Mesenchymal stem cell (in vitro differentiated cells and primary cell): ENCODE data around the gene TRPV5.

Source experiments
- DNase-seq: peaks from one replicate; pipeline ENCODE4 v3.0.0-alpha.2; 2013
- H2AFZ ChIP-seq: one replicate; pipeline ENCODE4 v1.6.1; 2013; ENCODE audit warnings: low read depth, mild to moderate bottlenecking, control low read depth, inconsistent platforms, low read length, moderate library complexity
- H2AK5ac ChIP-seq: 2 replicates; pipeline ENCODE4 v1.6.1; 2013; ENCODE audit warnings: low read length, moderate library complexity, mild to moderate bottlenecking, inconsistent platforms; ENCODE audit not compliant: severe bottlenecking
- H2BK120ac ChIP-seq: one replicate; pipeline ENCODE4 v1.6.1; 2013; ENCODE audit warnings: low read depth, mild to moderate bottlenecking, inconsistent platforms, low read length, moderate library complexity
- H2BK12ac ChIP-seq, 2 experiments: one replicate each; pipeline ENCODE4 v1.6.1; 2013; ENCODE audit warnings: inconsistent platforms in 2 of 2, low read length in 2 of 2, mild to moderate bottlenecking in 2 of 2, moderate library complexity in 2 of 2, control low read depth in 1 of 2
- H2BK15ac ChIP-seq: one replicate; pipeline ENCODE4 v1.6.1; 2013; ENCODE audit warnings: mild to moderate bottlenecking, low read depth, inconsistent platforms; ENCODE audit not compliant: poor library complexity, severe bottlenecking
- H2BK5ac ChIP-seq: 2 replicates; pipeline ENCODE4 v1.6.1; 2013; ENCODE audit warnings: low read depth, mild to moderate bottlenecking, low read length, control low read depth, inconsistent platforms; ENCODE audit not compliant: poor library complexity, severe bottlenecking
- H3K14ac ChIP-seq, 2 experiments: one replicate each; pipeline ENCODE4 v1.6.1; 2013; ENCODE audit warnings: inconsistent platforms in 2 of 2, low read length in 2 of 2, control low read depth in 1 of 2, mild to moderate bottlenecking in 1 of 2, moderate library complexity in 1 of 2
- H3K18ac ChIP-seq, 2 experiments: one replicate each; pipeline ENCODE4 v1.6.1; 2013; ENCODE audit warnings: inconsistent platforms in 2 of 2, low read length in 2 of 2, control low read depth in 1 of 2, low read depth in 1 of 2, mild to moderate bottlenecking in 1 of 2
- H3K23ac ChIP-seq, 2 experiments: one replicate each; pipeline ENCODE4 v1.6.1; 2013; ENCODE audit warnings: inconsistent platforms in 2 of 2, low read length in 2 of 2, mild to moderate bottlenecking in 2 of 2, moderate library complexity in 2 of 2, control low read depth in 1 of 2
- H3K27ac ChIP-seq: 2 replicates; pipeline ENCODE4 v1.5.1; 2013; ENCODE audit warnings: mild to moderate bottlenecking, moderate library complexity, low read length, control low read depth, inconsistent platforms; ENCODE audit not compliant: poor library complexity, severe bottlenecking
- H3K27me3 ChIP-seq, 2 experiments: 2 replicates each; pipeline versions ENCODE4 v1.6.1 to v1.7.0; 2013; ENCODE audit warnings: low read length in 2 of 2, mild to moderate bottlenecking in 2 of 2, moderate library complexity in 2 of 2, control low read depth in 1 of 2, inconsistent platforms in 1 of 2; ENCODE audit not compliant: control insufficient read depth in 1 of 2, insufficient read depth in 1 of 2
- H3K36me3 ChIP-seq, 2 experiments: 2 replicates each; pipeline versions ENCODE4 v1.6.1 to v1.7.0; 2013; ENCODE audit warnings: low read length in 2 of 2, control low read depth in 1 of 2, inconsistent platforms in 1 of 2, low read depth in 1 of 2, mild to moderate bottlenecking in 1 of 2; ENCODE audit not compliant: insufficient read depth in 2 of 2, control insufficient read depth in 1 of 2
- H3K4ac ChIP-seq, 2 experiments: one replicate each; pipeline ENCODE4 v1.6.1; 2013; ENCODE audit warnings: inconsistent platforms in 2 of 2, low read length in 2 of 2, mild to moderate bottlenecking in 2 of 2, moderate library complexity in 2 of 2, control low read depth in 1 of 2, low read depth in 1 of 2
- H3K4me1 ChIP-seq: 2 replicates; pipeline ENCODE4 v1.6.1; 2013; ENCODE audit warnings: low read depth, low read length, control low read depth; ENCODE audit not compliant: control insufficient read depth, insufficient read depth
- H3K4me2 ChIP-seq: 2 replicates; pipeline ENCODE4 v1.6.1; 2013; ENCODE audit warnings: low read length, mild to moderate bottlenecking, inconsistent platforms; ENCODE audit not compliant: poor library complexity, severe bottlenecking
- H3K4me3 ChIP-seq, 2 experiments: 2 replicates each; pipeline versions ENCODE4 v1.5.1 to v1.7.0; 2013; ENCODE audit warnings: low read length in 2 of 2, mild to moderate bottlenecking in 2 of 2, control low read depth in 1 of 2, low read depth in 1 of 2; ENCODE audit not compliant: insufficient read depth in 1 of 2
- H3K79me1 ChIP-seq: replicated peaks from 2 replicates; pipeline ENCODE4 v1.6.1; 2013; ENCODE audit warnings: mild to moderate bottlenecking, control low read depth, low read length, inconsistent platforms; ENCODE audit not compliant: poor library complexity, severe bottlenecking
- H3K9ac ChIP-seq: 2 replicates; pipeline ENCODE4 v1.7.0; 2013; ENCODE audit warnings: mild to moderate bottlenecking, low read length, moderate library complexity
- H3K9me3 ChIP-seq: 2 replicates; pipeline ENCODE4 v1.7.0; 2013; ENCODE audit warnings: mild to moderate bottlenecking, low read length; ENCODE audit not compliant: control insufficient read depth
- H4K8ac ChIP-seq: one replicate; pipeline ENCODE4 v1.6.1; 2013; ENCODE audit warnings: inconsistent platforms, mild to moderate bottlenecking, low read length, moderate library complexity
- H4K91ac ChIP-seq: one replicate; pipeline ENCODE4 v1.6.1; 2013; ENCODE audit warnings: mild to moderate bottlenecking, low read length, inconsistent platforms
- WGBS: methylation state at CpG from one replicate; pipeline ENCODE4 v1.1.7; 2013; ENCODE audit warnings: mixed read lengths; 5-methylcytosine and 5-hydroxymethylcytosine counted together

The TRPV5 gene

DNA sequence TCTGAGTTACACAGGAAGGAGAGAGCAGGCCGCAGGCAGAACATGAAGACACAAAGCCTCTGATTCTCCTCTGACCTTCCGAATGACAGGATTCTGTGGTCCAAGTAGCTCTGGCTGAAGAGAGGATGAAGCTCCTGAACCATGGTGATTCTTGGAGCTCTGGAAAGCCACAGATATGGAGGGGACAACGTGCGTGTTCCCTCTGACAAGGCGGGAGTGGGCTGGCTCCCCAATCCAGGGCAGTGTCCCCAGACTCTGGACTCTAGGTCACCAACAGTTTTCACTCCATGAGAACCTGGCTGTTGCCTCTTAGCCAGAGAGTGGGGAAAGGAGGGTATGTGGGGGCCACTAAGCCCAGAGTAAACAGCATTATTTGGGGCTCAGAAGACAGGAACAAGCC lies 40.6 kb downstream of the TRPV5 start:
- Histone ChIP-seq H2BK120ac (no peak overlapping the region), H2BK15ac (no peak overlapping the region), H3K36me3 (no peaks in the 10 kb centered on the region), H3K9ac (no peak overlapping the region), H3K4me1 (no peaks in the 10 kb centered on the region), H3K9me3 (no peaks in the 10 kb centered on the region), H3K18ac (no peak overlapping the region), H3K79me1 (no peaks in the 10 kb centered on the region), H3K4ac (no peak overlapping the region), H3K27me3 (peaks cover 0 to 48% of the 10 kb centered on the region in 2 experiments), H4K91ac (no peak overlapping the region), H3K23ac (no peak overlapping the region), H3K27ac (no peak overlapping the region), H2AK5ac (no peak overlapping the region), H2BK12ac (no peak overlapping the region), H2AFZ (no peak overlapping the region), H2BK5ac (no peak overlapping the region), H3K14ac (no peak overlapping the region), H4K8ac (no peak overlapping the region), H3K4me3 (no peak overlapping the region), H3K4me2 (no peak overlapping the region)
- no peak for DNase-seq
- 65% methylated on average over 5 of the region's 5 CpGs for WGBS

GRCh38 chr7:142891490-142892082 lies 42.0 kb downstream of the TRPV5 start:
- Histone ChIP-seq H3K9me3 (no peaks in the 10 kb centered on the region), H3K9ac (no peak overlapping the region), H2BK15ac (no peak overlapping the region), H3K36me3 (no peaks in the 10 kb centered on the region), H2AFZ (peak overlapping the region; percentile 5), H2BK5ac (no peak overlapping the region), H3K23ac (no peak overlapping the region), H3K14ac (no peak overlapping the region), H3K4ac (no peak overlapping the region), H3K18ac (no peak overlapping the region), H3K4me2 (no peak overlapping the region), H4K8ac (no peak overlapping the region), H3K4me1 (no peaks in the 10 kb centered on the region), H3K79me1 (no peaks in the 10 kb centered on the region), H3K27me3 (peaks cover 0 to 45% of the 10 kb centered on the region in 2 experiments), H4K91ac (no peak overlapping the region), H2BK12ac (no peak overlapping the region), H3K4me3 (no peak overlapping the region), H2BK120ac (no peak overlapping the region), H3K27ac (no peak overlapping the region), H2AK5ac (no peak overlapping the region)
- 81% methylated on average over 10 of the region's 10 CpGs for WGBS
- DNase-seq, result no peak

DNA sequence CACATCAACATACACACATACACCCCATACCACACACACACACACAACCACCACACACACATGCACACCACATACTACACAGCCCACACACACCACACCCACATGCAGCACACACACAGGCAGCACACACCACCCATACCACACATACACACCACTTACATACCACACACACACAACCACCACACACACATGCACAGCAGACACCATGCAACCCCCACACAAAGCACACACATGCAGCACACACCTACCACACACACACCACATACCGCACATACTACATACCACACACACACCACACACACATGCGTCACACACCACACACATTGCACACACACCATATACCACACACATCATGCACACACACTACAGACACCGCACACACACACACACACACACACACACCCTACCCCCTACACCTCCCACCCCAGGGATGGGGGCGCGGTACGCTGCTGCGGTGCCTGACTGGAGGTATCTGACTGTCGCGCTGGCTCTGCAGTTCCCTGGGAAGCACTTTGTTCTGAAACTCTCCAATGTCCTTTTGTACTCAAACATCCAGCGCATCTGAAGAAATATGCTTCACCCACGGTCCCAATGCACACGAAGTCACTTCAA lies 42.6 kb downstream of the TRPV5 start:
- H3K27me3 ChIP-seq, result peaks cover 0 to 40% of the 10 kb centered on the region in 2 experiments
- no peak overlapping the region for H3K14ac ChIP-seq
- DNase-seq, result no peak
- no peak overlapping the region for H3K18ac ChIP-seq
- peak overlapping the region; percentile 49 for H4K91ac ChIP-seq
- H3K36me3 ChIP-seq, result no peaks in the 10 kb centered on the region
- H2AFZ ChIP-seq, result no peak overlapping the region
- no peak overlapping the region for H3K4me3 ChIP-seq
- no peak overlapping the region for H3K4ac ChIP-seq
- no peaks in the 10 kb centered on the region for H3K79me1 ChIP-seq
- no peaks in the 10 kb centered on the region for H3K9me3 ChIP-seq
- no peak overlapping the region for H2BK5ac ChIP-seq
- no peak overlapping the region for H4K8ac ChIP-seq
- 89% methylated on average over 12 of the region's 12 CpGs for WGBS
- no peak overlapping the region for H2BK15ac ChIP-seq
- no peak overlapping the region for H2BK12ac ChIP-seq
- no peak overlapping the region for H2AK5ac ChIP-seq
- no peak overlapping the region for H2BK120ac ChIP-seq
- no peak overlapping the region for H3K9ac ChIP-seq
- no peak overlapping the region for H3K23ac ChIP-seq
- H3K4me2 ChIP-seq, result no peak overlapping the region
- H3K4me1 ChIP-seq, result no peaks in the 10 kb centered on the region
- no peak overlapping the region for H3K27ac ChIP-seq

GRCh38 chr7:142889816-142890215 lies 43.7 kb downstream of the TRPV5 start:
- no peak overlapping the region for H3K4me3 ChIP-seq
- H3K18ac ChIP-seq, result no peak overlapping the region
- no peaks in the 10 kb centered on the region for H3K36me3 ChIP-seq
- no peak overlapping the region for H3K27ac ChIP-seq
- no peaks in the 10 kb centered on the region for H3K79me1 ChIP-seq
- H2BK120ac ChIP-seq, result no peak overlapping the region
- H4K91ac ChIP-seq, result no peak overlapping the region
- H3K27me3 ChIP-seq, result peaks cover 0 to 40% of the 10 kb centered on the region in 2 experiments
- H3K14ac ChIP-seq, result no peak overlapping the region
- no peak overlapping the region for H4K8ac ChIP-seq
- no peak for DNase-seq
- no peak overlapping the region for H3K4ac ChIP-seq
- no peak overlapping the region for H3K9ac ChIP-seq
- H2BK15ac ChIP-seq, result no peak overlapping the region
- H3K4me2 ChIP-seq, result no peak overlapping the region
- 100% methylated on average over 2 of the region's 3 CpGs for WGBS
- H2BK12ac ChIP-seq, result no peak overlapping the region
- H2BK5ac ChIP-seq, result no peak overlapping the region
- no peak overlapping the region for H2AK5ac ChIP-seq
- peaks cover 1% of the 10 kb centered on the region for H3K4me1 ChIP-seq
- no peak overlapping the region for H2AFZ ChIP-seq
- H3K9me3 ChIP-seq, result no peaks in the 10 kb centered on the region
- H3K23ac ChIP-seq, result no peak overlapping the region
